NCI-H2196 treated with DMSO at 0.1 percent for 48 hours (cell line): ENCODE data around the gene GALR3.

Experiments used
- DNase-seq: peaks from one replicate; lab custom pipeline; 2025; ENCODE audit not compliant: unreplicated experiment; lab: John Stamatoyannopoulos, UW

GALR3 gene

DNA sequence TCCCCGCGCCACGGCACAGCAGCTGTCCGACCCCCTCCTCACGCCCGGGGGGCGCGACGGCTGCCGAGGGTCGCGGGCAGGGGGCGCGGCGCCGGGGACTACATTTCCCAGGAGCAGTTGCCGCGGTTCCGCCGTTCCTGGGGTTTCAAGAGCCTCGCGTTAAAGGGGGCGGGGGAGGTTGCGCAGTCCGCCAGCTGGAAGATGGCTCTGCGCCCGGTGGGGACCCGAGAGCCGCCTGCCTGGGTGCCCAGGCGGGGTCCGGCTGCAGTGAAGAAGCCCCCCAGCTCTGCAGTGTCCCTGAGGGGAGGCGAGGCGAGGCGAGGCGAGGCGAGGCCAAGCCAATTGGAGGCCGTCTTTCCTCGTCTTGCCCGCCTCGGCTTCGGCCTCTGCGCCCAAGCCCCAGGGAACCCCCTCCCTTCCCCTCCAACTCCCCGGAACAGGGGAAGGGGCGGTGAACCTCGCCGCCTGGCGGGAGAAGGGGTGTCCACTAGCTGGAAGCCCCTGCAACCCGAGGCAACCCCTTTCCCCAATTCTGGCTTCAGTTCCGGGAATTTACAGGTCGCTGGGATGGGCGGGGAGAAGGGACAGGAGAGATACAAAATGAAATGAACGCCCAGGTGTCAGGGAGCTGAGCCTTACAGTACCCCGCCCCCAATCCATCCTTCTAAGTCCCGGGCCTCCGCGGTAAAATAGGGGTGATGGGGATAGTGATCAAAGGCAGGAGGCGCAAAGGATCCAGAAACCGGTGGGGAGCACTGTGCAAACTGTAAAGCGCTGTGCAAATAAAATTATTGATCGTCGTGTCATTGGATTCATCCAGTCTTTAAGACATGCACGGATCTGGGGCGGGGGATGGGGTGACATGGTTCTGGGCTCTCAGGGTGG, 20.6 kb upstream of the GALR3 start:
- no peak for DNase-seq

DNA sequence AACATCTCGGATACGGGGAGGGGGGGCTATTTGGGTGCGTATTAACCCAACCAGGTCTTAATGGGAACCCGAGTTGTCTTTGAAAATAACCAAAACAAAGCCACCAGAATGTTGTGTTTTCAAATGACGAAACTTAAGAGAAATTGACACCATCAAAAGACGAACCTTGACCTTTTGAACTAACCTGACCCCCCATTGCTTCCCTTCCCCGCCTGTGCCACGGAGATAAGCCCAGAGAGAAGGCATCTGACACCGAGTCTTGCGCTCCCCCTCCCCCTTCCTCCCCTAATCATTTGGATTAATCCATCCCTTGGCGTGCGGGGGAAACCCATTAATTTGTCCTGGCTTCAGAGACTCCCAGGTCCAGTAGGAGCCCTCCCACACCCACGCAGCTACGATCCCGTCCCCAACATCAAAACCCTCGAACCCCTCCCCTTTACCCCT, 20.0 kb upstream of the GALR3 start:
- no peak for DNase-seq

DNA sequence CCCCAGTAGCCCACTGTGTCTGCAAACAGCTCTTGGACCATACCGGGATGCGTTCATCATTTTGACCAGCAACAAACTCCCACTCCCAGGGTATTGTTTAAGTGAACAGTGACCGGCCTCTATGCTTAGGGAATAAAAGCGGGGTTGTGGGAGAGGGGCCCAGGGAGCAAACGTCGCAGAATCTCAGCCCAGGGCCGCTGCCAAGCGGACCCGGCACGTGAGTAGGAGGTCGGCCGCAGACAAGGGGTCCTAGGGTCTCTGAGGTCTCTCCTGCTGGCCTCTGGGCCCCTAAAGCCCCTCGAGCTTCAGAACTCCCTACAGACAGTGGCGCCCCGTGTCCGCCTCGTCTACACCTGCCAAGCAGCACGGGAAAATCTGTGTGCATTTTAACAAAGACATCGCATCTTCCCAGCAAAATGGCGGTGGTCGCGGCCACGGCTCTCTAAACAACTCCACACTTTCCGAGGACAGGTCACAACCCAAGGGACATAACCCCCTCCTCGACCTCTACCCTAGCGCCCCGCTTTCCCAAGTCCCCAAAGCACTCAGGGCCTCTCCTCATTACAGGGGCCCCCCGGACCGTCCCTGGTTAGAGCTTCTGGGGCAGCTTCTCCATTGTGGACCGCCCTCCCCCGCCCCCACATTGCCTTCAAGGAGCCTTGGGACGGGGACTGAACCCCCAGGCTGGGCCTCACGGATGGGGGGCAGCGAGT, 19.4 kb upstream of the GALR3 start:
- DNase-seq, result no peak

DNA sequence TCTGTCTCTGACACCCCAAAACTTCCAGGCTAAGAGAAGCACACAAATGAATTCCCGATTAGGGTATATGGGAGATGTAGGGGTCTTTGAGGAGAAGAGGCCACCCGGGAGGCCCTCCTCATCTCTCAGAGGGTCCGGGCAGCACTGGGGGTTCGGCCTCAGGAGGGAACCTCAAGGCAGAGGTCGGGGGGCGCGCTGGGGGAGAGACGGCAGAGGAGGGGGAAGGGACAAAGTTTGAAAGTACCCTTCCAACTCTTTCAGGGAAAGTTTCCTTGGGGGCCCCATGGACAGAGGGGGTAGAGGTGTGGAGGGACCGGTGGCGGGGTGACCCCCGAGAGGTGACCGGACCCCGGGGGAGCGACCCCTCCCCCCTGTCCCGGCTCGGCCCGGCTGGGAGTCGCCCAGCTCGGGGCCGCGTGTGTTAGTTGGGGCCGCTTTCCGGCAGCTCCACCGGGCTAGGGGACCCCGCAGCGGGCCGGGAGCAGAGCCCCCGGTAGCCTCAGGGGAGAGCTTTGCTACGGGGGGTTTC, 18.8 kb upstream of the GALR3 start:
- no peak for DNase-seq

DNA sequence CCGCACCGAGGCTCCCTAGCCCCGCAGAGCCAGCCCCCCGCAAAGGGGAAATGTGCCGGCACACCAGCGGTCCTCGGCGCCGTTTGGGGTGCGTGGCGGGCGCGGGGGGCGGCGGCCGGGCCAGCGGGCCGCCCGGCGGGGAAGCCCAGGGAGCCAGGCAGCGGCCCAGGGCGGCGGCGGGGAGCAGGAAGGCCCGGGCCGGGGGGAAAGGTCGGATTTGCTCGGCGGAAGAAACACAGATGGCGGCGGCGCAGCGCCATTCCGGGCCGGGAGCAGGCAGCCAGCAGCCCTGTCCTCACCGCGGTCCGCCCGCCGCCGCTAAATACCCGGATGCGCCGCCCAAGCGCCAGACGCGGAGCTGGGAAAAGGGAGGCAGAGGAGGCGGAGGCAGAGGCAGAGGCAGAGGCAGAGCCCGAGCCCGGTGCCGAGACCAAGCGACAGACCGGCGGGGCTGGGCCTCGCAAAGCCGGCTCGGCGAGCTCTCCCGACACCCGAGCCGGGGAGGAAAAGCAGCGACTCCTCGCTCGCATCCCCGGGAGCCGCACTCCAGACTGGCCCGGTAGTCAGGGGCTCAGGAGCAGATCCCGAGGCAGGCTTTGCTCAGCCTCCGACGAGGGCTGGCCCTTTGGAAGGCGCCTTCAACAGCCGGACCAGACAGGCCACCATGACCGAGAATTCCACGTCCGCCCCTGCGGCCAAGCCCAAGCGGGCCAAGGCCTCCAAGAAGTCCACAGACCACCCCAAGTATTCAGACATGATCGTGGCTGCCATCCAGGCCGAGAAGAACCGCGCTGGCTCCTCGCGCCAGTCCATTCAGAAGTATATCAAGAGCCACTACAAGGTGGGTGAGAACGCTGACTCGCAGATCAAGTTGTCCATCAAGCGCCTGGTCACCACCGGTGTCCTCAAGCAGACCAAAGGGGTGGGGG, 18.0 kb upstream of the GALR3 start:
- no peak for DNase-seq

DNA sequence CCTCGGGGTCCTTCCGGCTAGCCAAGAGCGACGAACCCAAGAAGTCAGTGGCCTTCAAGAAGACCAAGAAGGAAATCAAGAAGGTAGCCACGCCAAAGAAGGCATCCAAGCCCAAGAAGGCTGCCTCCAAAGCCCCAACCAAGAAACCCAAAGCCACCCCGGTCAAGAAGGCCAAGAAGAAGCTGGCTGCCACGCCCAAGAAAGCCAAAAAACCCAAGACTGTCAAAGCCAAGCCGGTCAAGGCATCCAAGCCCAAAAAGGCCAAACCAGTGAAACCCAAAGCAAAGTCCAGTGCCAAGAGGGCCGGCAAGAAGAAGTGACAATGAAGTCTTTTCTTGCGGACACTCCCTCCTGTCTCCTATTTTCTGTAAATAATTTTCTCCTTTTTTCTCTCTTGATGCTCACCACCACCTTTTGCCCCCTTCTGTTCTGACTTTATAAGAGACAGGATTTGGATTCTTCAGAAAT, 17.3 kb upstream of the GALR3 start:
- no peak for DNase-seq

DNA sequence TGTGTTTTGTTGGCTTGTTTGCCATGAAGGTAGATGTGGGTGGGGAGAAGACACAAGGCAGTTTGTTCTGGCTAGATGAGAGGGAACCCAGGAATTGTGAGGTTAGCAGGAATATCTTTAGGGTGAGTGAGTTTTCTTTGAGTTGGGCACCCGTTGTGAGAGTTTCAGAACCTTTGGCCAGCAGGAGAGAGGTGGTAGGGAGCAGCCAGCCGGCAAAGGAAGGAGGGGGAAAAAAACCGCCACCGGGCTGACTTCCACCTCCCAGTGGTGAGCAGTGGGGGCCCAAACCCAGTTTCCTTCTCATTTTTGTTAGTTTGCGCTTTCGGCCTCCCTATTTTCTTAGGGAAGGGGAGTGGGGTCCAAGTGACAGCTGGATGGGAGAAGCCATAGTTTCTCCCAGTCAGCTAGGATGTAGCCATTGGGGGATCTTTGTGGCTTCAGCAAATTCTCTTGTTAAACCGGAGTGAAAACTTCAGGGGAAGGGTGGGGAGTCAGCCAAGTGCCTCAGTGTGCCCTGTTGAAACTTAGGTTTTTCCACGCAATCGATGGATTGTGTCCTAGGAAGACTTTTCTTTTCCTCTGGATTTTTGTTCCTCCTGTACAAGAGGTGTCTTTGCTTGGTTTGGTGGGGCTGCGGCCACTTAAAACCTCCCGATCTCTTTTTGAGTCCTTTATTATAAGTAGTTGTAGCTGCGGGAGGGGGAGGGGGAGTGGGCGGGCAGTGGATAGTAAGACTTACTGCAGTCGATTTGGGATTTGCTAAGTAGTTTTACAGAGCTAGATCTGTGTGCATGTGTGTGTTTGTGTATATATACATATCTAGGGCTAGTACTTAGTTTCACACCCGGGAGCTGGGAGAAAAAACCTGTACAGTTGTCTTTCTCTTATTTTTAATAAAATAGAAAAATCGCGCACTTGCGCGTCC, 16.5 kb upstream of the GALR3 start:
- DNase-seq, result no peak

DNA sequence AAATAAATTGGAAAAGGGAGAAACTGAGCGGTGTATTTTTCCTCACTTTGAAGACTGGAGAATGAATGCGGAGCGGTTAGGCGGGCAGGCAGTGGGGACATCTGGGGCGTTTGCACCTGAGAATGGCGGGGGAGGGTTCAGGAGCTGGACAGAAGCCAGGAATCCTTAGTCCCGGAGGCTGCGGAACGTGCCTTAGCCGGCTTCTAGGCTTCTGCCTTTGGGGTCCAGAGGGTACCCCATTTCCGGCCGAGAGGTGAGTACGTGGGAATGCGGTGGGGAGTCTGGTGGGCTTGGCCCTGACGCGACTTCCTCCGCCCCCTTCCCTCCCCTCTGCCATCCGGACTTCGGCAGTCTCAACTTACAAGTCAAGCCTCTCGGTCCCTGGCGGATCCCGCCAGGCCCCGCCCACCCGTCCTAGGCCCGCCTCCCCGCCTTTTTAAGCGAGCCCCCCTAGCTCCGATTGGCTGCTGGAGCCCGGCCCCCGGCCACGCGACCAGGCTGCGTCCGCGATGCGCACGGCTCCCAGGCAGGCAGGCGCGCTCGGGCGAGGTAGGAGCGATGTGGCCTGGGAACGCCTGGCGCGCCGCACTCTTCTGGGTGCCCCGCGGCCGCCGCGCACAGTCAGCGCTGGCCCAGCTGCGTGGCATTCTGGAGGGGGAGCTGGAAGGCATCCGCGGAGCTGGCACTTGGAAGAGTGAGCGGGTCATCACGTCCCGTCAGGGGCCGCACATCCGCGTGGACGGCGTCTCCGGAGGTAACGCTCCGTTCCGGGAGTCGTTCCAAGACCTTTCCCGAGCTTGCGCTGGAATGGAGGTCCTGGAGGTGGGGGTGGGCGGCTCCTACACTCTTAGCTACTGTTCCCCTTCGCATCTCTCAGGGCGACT, 15.5 kb upstream of the GALR3 start, which contains the start of gene GCAT:
GCAT (plus strand) TSS at position 525 of the 884 bp plus-strand sequence; CDS start at position 559, 34 bp downstream.
- peak; percentile 70 for DNase-seq

DNA sequence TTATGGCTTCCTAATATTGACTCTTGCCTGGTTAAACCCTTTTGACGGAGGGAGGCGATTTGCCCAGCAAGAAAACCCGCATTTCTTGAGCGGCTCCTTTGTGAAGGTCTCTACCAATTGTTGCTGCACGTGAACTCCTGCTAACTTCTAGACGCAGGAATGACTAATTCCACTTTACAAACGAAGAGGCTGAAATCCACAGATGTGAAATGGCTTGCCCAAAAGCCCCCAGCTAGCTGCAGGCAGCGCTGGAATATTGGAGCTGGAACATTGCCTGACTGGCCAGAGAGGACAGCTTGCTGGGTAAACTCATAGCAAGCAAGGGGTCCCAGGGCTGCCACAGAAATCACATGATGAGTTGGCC, 14.9 kb upstream of the GALR3 start:
- DNase-seq, result no peak

DNA sequence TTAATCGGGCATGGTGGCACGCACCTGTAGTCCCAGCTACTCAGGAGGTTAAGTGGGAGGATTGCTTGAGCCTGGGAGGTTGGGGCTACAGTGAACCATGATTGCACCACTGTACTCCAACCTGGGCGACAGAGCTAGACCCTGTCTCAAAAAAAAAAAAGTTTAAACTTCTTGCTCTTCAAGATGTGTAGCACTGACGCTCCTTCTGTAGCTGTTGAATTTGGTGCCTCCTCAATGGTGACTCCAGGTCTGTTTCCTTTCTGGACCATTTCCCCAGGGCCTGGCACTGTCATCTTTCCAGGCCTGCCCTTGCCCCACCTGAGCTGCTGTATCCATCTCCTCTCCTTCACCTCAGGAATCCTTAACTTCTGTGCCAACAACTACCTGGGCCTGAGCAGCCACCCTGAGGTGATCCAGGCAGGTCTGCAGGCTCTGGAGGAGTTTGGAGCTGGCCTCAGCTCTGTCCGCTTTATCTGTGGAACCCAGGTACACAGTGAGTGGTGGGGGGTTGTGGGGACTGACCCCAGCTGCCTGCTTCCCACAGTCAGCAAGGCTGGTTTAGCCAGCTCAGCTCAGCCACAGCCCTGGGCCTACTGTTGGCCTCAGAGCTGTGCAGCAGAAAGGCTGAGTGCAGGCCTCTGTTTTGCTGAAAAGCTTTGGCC, 13.4 kb upstream of the GALR3 start:
- DNase-seq, result no peak

DNA sequence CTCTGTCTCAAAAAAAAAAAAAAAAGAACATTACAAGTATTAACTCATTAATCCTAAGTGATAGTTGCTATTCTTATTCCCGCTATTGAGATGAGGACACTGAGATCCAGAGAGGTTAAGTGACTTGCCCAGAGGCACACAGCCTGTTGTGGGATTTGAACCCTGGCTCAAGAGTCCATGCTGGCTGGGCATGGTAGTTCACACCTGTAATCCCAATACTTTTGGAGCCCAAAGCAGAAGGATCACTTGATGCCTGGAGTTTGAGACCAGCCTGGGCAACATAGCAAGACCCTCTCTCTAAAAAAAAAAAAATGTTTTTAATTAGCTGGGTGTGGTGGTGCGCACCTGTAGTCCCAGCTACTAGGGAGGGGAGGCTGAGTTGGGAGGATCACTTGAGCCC, 11.3 kb upstream of the GALR3 start:
- no peak for DNase-seq

DNA sequence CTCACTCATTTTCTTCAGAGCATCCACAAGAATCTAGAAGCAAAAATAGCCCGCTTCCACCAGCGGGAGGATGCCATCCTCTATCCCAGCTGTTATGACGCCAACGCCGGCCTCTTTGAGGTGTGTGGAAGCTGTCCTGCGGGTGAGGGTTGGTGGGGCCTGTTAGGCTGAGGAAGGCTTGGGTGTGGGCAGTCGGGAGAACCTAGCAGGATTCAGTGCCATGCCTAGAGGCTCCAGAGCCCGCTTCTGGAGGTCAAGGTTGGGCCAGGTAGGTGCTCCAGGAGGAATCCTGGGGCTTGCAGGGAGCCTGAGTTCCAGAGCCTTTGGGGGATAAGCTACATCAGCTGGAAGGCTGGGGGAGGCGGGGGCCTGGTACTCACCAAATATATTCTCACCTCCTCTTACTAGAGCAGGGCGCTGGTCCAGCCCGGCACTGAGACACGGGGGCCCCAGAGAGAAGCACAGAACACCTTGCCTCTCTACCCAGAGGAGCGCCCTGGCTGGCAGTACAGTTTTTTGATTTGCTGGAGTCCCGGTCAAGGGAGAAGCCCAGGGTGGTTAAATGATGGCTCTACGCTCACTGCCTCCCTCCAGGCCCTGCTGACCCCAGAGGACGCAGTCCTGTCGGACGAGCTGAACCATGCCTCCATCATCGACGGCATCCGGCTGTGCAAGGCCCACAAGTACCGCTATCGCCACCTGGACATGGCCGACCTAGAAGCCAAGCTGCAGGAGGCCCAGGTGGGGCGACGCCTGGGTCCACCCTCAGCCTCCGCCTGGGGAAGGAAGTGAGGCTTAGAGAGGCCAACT, 10.1 kb upstream of the GALR3 start:
- DNase-seq, result no peak

DNA sequence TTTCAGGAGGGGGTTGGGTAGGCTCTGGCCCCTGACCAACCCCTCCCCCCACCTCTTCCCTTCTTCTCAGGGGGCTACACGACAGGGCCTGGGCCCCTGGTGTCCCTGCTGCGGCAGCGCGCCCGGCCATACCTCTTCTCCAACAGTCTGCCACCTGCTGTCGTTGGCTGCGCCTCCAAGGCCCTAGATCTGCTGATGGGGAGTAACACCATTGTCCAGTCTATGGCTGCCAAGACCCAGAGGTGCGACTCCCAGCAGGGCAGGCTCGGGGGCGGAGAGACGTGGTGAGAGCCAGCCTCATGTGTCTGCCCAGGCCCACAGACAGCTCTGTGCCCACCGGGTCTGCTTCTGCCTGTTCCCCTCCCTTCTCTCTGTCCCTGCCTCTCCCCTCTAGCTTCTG, 7.6 kb upstream of the GALR3 start:
- DNase-seq, result no peak

DNA sequence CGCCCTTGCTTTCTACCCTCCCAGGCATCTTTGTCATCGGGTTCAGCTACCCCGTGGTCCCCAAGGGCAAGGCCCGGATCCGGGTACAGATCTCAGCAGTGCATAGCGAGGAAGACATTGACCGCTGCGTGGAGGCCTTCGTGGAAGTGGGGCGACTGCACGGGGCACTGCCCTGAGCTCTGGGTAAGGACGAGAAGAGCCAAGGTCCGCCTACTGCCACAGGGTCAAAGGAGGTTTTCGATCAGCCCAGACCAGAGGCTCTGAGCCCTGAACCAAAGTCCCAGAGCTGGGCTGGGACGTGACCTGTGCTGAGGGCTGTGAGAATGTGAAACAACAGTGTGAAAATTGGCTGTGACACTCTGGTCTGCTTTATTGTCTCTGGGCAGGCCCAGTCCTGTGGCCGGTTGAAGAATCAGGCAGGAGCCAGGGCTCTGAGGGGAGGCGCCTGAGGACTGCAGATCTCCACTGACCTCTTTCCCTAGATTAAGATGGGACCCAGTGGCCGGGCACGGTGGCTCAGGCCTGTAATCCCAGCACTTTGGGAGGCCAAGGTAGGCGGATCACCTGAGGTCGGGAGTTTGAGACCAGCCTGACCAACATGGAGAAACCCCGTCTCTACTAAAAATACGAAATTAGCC, 6.5 kb upstream of the GALR3 start:
- no peak for DNase-seq

DNA sequence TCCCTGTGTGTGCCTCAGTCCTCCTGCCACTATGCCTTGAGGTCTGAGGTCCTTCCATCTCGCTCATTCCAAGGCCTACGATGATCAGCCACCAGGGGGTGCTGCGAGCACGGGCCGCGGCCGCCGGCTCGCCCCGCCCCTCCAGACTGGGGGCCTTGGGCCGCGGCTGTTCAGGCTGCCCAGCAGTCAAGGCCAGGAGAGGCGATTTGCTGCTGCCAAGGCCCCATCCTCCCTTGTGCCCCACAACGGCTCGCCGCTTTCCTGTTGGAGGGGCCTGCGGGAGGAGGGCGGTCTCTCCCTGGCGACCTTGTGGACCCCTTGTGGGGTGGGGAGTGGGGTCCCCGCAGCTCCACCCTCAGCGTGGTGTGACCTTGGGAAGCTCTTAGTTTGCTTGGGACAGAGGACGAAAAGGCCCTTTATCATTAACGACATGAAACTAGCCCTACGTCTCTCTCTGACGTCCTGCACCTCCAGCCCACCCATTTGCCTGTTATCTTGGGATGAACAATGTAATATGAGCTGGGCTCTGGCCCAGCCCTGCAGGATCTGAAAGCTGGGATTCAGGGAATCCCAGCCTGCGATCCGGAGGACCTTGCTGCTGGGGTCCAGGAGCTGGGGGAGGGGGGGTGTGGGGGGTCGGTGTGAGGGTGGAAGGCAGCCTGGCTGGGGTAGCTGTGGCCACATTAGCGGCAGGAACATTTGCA, 5.3 kb upstream of the GALR3 start:
- DNase-seq, result peak; percentile 32

DNA sequence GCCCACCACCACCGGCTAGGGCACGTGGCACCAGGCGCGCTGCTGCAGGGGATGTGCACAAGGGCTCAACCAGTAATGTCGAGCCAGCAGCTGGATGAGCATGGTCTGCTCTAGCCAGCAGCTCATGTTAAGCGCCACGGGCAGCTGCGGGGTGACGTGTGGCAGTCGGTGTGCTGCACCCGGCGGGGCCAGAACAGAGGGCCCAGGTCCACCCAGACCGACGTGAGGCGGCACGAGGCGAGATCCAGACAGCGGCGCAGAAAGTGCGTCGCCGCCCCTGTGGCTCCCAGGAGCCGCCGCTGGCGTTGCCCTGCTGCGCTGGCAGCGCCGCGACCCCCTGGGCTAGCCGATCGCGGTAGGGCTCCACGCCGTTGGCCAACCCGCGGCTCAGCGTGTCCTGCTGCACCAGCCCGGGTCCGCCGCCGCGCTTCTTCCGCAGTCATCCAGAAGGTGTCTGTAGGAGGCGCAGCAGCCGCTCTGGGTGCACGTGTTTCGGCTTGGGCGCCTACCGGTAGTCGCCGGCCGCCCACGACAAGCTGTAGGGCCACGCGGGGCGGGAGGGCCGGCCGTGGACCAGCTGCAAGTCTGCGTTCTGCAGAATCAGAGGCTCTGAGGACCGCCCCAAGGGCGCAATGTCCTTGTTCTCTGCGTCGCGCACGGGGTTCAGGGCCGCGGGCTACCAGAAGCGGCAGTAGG, 4.6 kb upstream of the GALR3 start:
- no peak for DNase-seq
